Kidney epithelial cell (primary cell): ENCODE measurements around the gene CIT. TPM values are rescaled to one million over a fixed set of nuclear protein-coding genes. Genes with fewer than 3 reads are reported as not detected.

Source experiments
- DNase-seq: peaks from one replicate; pipeline ENCODE4 v3.0.0-alpha.2; 2010; ENCODE audit warnings: low read depth
- H3K27me3 ChIP-seq: 2 replicates; pipeline ENCODE4 v1.6.0; 2011; ENCODE audit warnings: low read length; ENCODE audit not compliant: control insufficient read depth, insufficient read depth
- H3K36me3 ChIP-seq: 2 replicates; pipeline ENCODE4 v1.5.1; 2011; ENCODE audit warnings: low read length; ENCODE audit not compliant: control insufficient read depth, insufficient read depth
- H3K4me3 ChIP-seq: 2 replicates; pipeline ENCODE4 v1.5.1; 2011; ENCODE audit warnings: low read depth, mild to moderate bottlenecking, control low read depth, low read length
- total RNA-seq: library from RNA; depleted of rRNA; stranded (reverse); fragments of >200 nt; gene quantifications from 2 replicates; pipeline ENCODE4 v1.2.3, GENCODE V29; 2015
- TF ChIP-seq, protein P1 (sequence below): IDR thresholded peaks from 2 replicates; pipeline ENCODE4 v1.5.1; 2011; ENCODE audit warnings: mild to moderate bottlenecking, moderate library complexity, low read length, control low read depth, inconsistent platforms; ENCODE audit not compliant: insufficient read depth, poor library complexity, severe bottlenecking

Gene CIT
- total RNA-seq, 1 donor from 2014 or later = 4.3 TPM

- DNase-seq = no peak
- Histone ChIP-seq H3K4me3 (no peak overlapping the region), H3K27me3 (no peaks in the 10 kb centered on the region), H3K36me3 (no peaks in the 10 kb centered on the region)
- TF ChIP-seq, protein P1, sequence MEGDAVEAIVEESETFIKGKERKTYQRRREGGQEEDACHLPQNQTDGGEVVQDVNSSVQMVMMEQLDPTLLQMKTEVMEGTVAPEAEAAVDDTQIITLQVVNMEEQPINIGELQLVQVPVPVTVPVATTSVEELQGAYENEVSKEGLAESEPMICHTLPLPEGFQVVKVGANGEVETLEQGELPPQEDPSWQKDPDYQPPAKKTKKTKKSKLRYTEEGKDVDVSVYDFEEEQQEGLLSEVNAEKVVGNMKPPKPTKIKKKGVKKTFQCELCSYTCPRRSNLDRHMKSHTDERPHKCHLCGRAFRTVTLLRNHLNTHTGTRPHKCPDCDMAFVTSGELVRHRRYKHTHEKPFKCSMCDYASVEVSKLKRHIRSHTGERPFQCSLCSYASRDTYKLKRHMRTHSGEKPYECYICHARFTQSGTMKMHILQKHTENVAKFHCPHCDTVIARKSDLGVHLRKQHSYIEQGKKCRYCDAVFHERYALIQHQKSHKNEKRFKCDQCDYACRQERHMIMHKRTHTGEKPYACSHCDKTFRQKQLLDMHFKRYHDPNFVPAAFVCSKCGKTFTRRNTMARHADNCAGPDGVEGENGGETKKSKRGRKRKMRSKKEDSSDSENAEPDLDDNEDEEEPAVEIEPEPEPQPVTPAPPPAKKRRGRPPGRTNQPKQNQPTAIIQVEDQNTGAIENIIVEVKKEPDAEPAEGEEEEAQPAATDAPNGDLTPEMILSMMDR = no peak
Observed at GRCh38 chr12:119700078-119700477, 177.0 kb downstream of the CIT start.

DNA sequence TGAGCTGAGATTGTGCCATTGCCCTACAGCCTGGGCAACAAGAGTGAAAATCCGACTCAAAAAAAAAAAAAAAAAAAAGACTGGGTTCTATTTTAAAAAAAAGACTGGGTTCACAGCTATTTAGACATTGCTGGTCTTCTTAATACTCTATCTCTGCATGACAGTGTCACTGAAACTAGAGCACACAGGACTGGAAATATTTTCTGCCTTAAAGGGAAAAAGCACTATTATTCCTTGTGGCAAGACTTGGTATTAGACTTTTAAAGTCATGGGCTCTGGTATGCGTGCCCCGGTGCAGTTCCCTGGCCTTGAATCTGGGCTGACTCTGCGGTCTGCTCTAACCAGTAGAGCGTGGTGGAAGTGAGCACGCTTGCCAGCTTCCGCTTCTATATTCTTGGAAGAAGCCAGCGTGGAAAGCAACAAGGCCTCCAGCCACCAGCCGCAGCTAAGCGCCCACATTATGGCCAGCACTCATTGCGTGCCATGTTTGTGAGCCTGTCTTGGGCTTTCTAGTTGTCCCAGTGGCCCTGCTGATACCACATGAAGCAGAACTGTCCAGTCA is 177.8 kb downstream of the CIT start:
- no peaks in the 10 kb centered on the region for H3K27me3 ChIP-seq
- peak; percentile 78 for DNase-seq
- no peaks in the 10 kb centered on the region for H3K36me3 ChIP-seq
- TF ChIP-seq, protein P1 = peak; percentile 9
- H3K4me3 ChIP-seq = no peak overlapping the region

- H3K27me3 ChIP-seq = no peaks in the 10 kb centered on the region
- H3K4me3 ChIP-seq = no peak overlapping the region
- TF ChIP-seq, protein P1 = no peak
- no peak for DNase-seq
- no peaks in the 10 kb centered on the region for H3K36me3 ChIP-seq
Observed at GRCh38 chr12:119696943-119697342, 180.2 kb downstream of the CIT start.

GRCh38 chr12:119695034-119695433 is 182.1 kb downstream of the CIT start:
- TF ChIP-seq, protein P1 = peak; percentile 60
- DNase-seq = no peak
- Histone ChIP-seq H3K4me3 (no peak overlapping the region), H3K36me3 (no peaks in the 10 kb centered on the region), H3K27me3 (no peaks in the 10 kb centered on the region)

- no peak for DNase-seq
- Histone ChIP-seq H3K27me3 (no peaks in the 10 kb centered on the region), H3K4me3 (no peak overlapping the region), H3K36me3 (no peaks in the 10 kb centered on the region)
- TF ChIP-seq, protein P1 = no peak
Observed at GRCh38 chr12:119694111-119694510, 183.0 kb downstream of the CIT start.

DNA sequence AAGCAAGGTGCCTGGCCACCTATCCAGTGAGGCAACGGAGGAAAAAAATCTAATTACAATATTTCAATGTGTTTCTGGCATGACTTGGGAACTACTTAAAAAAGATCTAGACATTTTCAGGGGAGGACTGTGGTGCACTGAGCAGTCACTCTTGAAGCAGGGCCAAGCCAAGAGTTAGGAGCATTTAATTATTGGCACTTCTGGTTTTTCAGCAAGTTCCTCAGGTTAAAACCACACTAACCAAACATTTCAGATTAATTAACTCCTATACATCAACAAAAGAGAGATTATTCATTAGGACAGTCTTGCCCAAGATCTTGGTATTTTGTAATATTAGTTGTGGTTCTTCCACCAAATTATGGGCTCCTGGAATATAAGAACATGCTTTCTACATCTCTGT is 183.6 kb downstream of the CIT start:
- TF ChIP-seq, protein P1 = no peak

More for the DNA sequence above, 183.6 kb downstream of the CIT start:
- Histone ChIP-seq H3K36me3 (no peaks in the 10 kb centered on the region), H3K27me3 (no peaks in the 10 kb centered on the region), H3K4me3 (no peak overlapping the region)
- DNase-seq = no peak
